Upper lobe of left lung (tissue), 4 donors: ENCODE measurements around the gene CSGALNACT2.

Experiments
- CTCF ChIP-seq, 6 experiments: fragments of 450-650 bp in 4 of 6; fragments of 200-600 bp in 2 of 6; sonication (generic) in 2 of 6; IDR thresholded peaks; one replicate each; pipeline ENCODE4 v1.5.1; 2016 to 2019; ENCODE audit warnings: antibody characterized with exemption in 6 of 6
- EP300 ChIP-seq, 4 donors: sonication (generic); formaldehyde crosslinking; IDR thresholded peaks; one replicate each; pipeline ENCODE4 v1.5.1; 2017; ENCODE audit warnings: antibody characterized with exemption in 4 of 4, control low read depth in 2 of 4
- POLR2A ChIP-seq, 4 donors: fragments of 450-650 bp; IDR thresholded peaks; one replicate each; pipeline ENCODE4 v1.5.1; 2016 to 2017; ENCODE audit warnings: antibody characterized with exemption in 4 of 4, mild to moderate bottlenecking in 2 of 4
- POLR2AphosphoS5 ChIP-seq, 2 donors: sonication (generic); formaldehyde crosslinking; IDR thresholded peaks; one replicate each; pipeline ENCODE4 v1.5.1; 2017; ENCODE audit warnings: antibody characterized with exemption in 2 of 2

- TF ChIP-seq POLR2AphosphoS5 (IDR thresholded peaks at IDR 0.05) (no peak), CTCF (IDR thresholded peaks at IDR 0.05) (no peak), POLR2A (IDR thresholded peaks at IDR 0.05) (no peak), EP300 (IDR thresholded peaks at IDR 0.05) (no peak)
Measured at GRCh38 chr10:43105956-43106229, 32.4 kb upstream of the CSGALNACT2 start.
